GM21526 (cell line): Measurements from ENCODE around the gene KDR.

Experiments used
- ATAC-seq: cut with Tn5 transposase; IDR thresholded peaks from one replicate; pipeline ENCODE4 v1.9.1; 2021; ENCODE audit warnings: moderate library complexity; ENCODE audit not compliant: unreplicated experiment, low FRiP score

The KDR gene

DNA sequence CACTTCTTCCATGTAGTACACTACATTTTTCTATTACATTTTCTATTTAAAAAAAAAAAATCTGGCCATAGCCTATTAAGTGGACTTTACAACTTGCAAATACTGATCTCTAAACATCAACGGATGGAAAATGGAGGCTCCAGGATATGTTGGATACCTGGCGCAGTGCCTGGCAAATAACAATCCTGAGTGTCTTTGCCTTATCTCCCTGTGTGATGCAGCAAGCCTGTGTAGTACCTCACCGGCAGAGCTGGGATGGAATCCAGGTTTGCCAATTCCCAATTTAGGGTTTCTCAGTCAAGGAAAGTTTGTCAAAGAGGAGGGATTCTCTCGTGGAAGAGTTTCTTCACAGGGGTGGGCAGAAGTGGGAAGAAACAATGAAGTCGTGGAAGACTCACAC, 93.2 kb downstream of the KDR start:
- ATAC-seq = no peak

DNA sequence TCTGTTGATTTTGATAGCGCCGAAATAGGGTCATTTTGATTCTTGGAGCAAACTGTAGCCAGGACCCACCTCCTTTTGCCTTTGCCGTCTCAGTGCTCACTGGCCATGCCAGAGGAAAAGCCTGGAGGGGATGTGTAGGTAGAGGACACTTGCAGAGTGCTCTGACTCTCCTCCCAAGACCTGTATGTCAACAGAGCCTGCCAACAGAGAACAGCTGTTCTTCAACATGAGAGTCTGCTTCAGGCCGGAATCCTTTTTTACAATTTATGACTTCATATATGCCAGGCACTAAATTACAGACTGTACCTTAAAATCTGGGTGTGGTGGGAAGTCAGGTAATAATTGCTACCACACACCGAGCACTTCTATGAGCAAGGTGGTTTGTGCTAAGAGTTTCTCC, 94.2 kb downstream of the KDR start:
- no peak for ATAC-seq

DNA sequence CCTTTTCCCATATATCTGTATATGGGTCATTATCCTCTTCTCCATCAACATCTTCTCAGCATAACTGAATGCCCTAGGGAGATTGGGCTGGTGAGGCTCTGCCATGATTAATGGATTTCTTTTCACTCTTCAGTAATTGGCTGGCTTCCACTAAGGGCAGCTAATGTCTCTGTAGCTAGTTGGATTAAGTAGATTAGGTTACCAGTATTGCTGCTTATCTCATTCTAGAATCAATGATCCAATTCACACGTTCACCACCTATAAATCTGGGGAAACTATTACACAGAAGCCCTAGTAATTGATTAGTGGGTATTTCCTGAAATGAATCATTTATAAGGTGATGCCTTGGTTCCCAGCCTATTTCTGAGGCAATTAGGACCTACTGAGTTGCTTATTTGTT, 94.8 kb downstream of the KDR start:
- ATAC-seq = no peak

DNA sequence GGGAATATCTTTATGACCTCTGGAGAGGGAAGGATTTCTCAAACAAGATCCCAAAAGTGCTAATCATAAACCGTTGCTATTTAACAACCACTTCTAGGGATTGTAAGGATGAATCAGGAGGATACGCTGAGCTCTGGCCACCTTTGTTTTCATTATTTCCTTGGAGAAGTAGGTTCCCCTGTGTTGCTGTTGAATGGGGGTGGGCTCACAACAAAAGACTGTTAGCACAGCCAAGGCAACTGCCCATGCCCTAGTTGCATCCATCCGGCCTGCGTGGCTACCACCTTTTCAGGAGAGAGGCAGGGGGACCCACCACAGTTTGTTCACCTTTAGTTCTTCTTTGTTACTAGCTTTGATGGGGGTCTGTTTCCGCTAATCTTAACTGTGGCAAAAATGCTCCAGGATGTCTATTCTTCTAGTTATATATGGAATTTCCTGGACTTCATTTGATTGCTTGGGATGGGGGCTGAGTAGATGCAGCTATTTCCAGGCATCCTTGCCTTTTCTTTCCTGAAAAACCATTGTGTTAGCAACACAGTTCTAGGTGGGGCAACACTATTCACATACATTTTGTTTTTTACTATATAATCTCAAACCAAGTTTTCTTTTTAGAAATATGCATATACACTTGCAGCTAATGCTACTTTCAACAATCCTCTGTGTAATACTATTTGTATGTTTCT, 95.4 kb downstream of the KDR start:
- no peak for ATAC-seq

DNA sequence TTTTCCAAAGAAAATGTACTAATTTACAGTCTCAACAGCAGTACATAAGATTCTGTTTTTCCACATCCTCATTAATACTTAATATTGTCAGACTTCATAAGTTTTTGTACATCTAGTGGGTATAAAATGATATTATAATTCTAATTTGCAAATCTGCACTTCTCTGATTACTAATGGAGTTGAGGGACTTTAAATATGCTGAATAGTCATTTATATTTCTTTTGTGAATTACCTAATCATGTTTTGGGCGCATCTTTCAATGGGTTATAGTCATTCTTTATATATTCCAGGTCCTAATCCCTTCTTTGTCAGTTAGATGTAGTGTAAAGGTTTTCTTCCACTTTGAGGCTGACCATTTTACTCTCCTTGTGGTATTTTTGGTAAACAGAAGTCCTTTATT, 96.1 kb downstream of the KDR start:
- no peak for ATAC-seq
